HepG2 (cell line): Measurements from ENCODE around the gene CACNG4. TPM values are rescaled to one million over a fixed set of nuclear protein-coding genes. Genes with fewer than 3 reads are reported as not detected.

Source experiments
- ATAC-seq: fragments of 200-7000 bp; cut with Tn5 transposase; 3 replicates; pipeline ENCODE4 v1.9.1; 2020; ENCODE audit warnings: mild to moderate bottlenecking, moderate library complexity
- BruUV-seq: library from RNA; stranded (reverse); fragments of 400-500 nt; replicated peaks from 2 replicates; lab custom pipeline; 2021; lab: Mats Ljungman, UMichigan
- CTCF ChIA-PET: fragments of 300-600 bp; formaldehyde crosslinking; extraction: SDS; loops from one replicate; lab custom pipeline; 2021; ENCODE audit warnings: low total read pairs, inconsistent platforms, low intra/inter-chr PET ratio; lab: Yijun Ruan, JAX
- POLR2A ChIA-PET: fragments of 350-600 bp; sonication (Branson Sonifier 250); formaldehyde crosslinking; loops from one replicate; lab custom pipeline; 2020; ENCODE audit warnings: antibody characterized with exemption, inconsistent platforms; lab: Yijun Ruan, JAX
- DNase-seq: peaks from one replicate; pipeline ENCODE4 v3.0.0-alpha.2; 2015; ENCODE audit warnings: low spot score
- FAIRE-seq: peaks from 3 replicates; lab custom pipeline; 2011; peaks lifted over from hg19 to GRCh38; lab: Jason Lieb, UNC
- H2AFZ ChIP-seq: one replicate; pipeline ENCODE4 v1.6.1; 2011; ENCODE audit warnings: low read length, inconsistent platforms
- H3K27ac ChIP-seq: fragments of 300-600 bp; 3 replicates; pipeline ENCODE4 v1.8.0; 2011; ENCODE audit warnings: mixed run types, mild to moderate bottlenecking, mixed read lengths, low read length, inconsistent platforms; ENCODE audit not compliant: insufficient read depth; ENCODE audit errors: extremely low read length
- H3K27me3 ChIP-seq, 2 experiments: fragments of 200-600 bp in 1 of 2; 2 replicates in 1 of 2; 3 replicates in 1 of 2; pipeline versions ENCODE4 v1.6.0 to v1.8.0; 2011; ENCODE audit warnings: low read length in 2 of 2, mild to moderate bottlenecking in 2 of 2, moderate library complexity in 2 of 2, inconsistent platforms in 1 of 2; ENCODE audit not compliant: insufficient read depth in 2 of 2, control insufficient read depth in 1 of 2
- H3K36me3 ChIP-seq, 2 experiments: fragments of 200-600 bp in 1 of 2; replicated peaks in 1 of 2; 2 replicates in 1 of 2; 3 replicates in 1 of 2; pipeline versions ENCODE4 v1.5.1 to v1.8.0; 2011; ENCODE audit warnings: low read length in 2 of 2, inconsistent platforms in 1 of 2; ENCODE audit not compliant: insufficient read depth in 2 of 2, control insufficient read depth in 1 of 2
- H3K4me1 ChIP-seq: 2 replicates; pipeline ENCODE4 v1.5.1; 2012; ENCODE audit warnings: low read length, inconsistent platforms; ENCODE audit not compliant: insufficient read depth
- H3K4me2 ChIP-seq: 2 replicates; pipeline ENCODE4 v1.6.0; 2011; ENCODE audit warnings: low read depth, low read length, inconsistent platforms
- H3K4me3 ChIP-seq, 3 experiments: fragments of 200-600 bp in 1 of 3; sonication (generic), shearing (Covaris generic) in 1 of 3; replicated peaks in 1 of 3; 2 replicates each; pipeline ENCODE4 v1.5.1; 2011 to 2016; ENCODE audit warnings: low read length in 3 of 3, inconsistent platforms in 2 of 3, low read depth in 2 of 3, mild to moderate bottlenecking in 2 of 3, control low read depth in 1 of 3, mixed read lengths in 1 of 3; ENCODE audit not compliant: insufficient read depth in 1 of 3
- H3K79me2 ChIP-seq: one replicate; pipeline ENCODE4 v1.6.1; 2011; ENCODE audit warnings: low read length, inconsistent platforms; ENCODE audit not compliant: insufficient read depth
- H3K9ac ChIP-seq: 2 replicates; pipeline ENCODE4 v1.6.0; 2011; ENCODE audit warnings: mild to moderate bottlenecking, low read depth, low read length, inconsistent platforms; ENCODE audit not compliant: insufficient read depth
- H3K9me3 ChIP-seq: 2 replicates; pipeline ENCODE4 v1.5.1; 2012; ENCODE audit warnings: mild to moderate bottlenecking, low read length
- H4K20me1 ChIP-seq: 2 replicates; pipeline ENCODE4 v1.6.0; 2011; ENCODE audit warnings: inconsistent platforms, mild to moderate bottlenecking, low read length, moderate library complexity; ENCODE audit not compliant: insufficient read depth
- ELF4 ChIP-seq: sonication (generic); formaldehyde crosslinking; IDR thresholded peaks from 2 replicates; pipeline ENCODE4 v1.5.0; 2020; ENCODE audit warnings: missing genetic modification reagents, mild to moderate bottlenecking, moderate library complexity, borderline replicate concordance
- FOXA3 ChIP-seq: IDR thresholded peaks from 2 replicates; pipeline ENCODE4 v1.6.1; 2016; ENCODE audit warnings: missing genetic modification reagents, missing compliant biosample characterization
- FOXJ3 ChIP-seq: sonication (generic); formaldehyde crosslinking; IDR thresholded peaks from 2 replicates; pipeline ENCODE4 v1.4.0; 2020; ENCODE audit warnings: missing genetic modification reagents, mild to moderate bottlenecking, borderline replicate concordance
- KDM5B ChIP-seq: sonication (generic); formaldehyde crosslinking; IDR thresholded peaks from 2 replicates; pipeline ENCODE4 v1.4.0; 2020; ENCODE audit warnings: missing genetic modification reagents, mild to moderate bottlenecking, borderline replicate concordance
- KMT2B ChIP-seq: IDR thresholded peaks from 2 replicates; pipeline ENCODE4 v1.6.1; 2016; ENCODE audit warnings: missing genetic modification reagents, missing compliant biosample characterization
- NFE2L2 ChIP-seq: fragments of 150-350 bp; IDR thresholded peaks from 2 replicates; pipeline ENCODE4 v1.6.1; 2014; ENCODE audit warnings: low read length
- RFX5 ChIP-seq: IDR thresholded peaks from 2 replicates; pipeline ENCODE4 v1.6.1; 2011; ENCODE audit warnings: low read depth, low read length, improper control_type of control experiment
- SP2 ChIP-seq: sonication (generic); formaldehyde crosslinking; IDR thresholded peaks from 2 replicates; pipeline ENCODE4 v1.5.1; 2020; ENCODE audit warnings: mild to moderate bottlenecking, missing genetic modification reagents
- TBX2 ChIP-seq: sonication (generic); formaldehyde crosslinking; IDR thresholded peaks from 2 replicates; pipeline ENCODE4 v1.5.0; 2020; ENCODE audit warnings: missing genetic modification reagents, mild to moderate bottlenecking, borderline replicate concordance
- ZNF737 ChIP-seq: sonication (generic); formaldehyde crosslinking; IDR thresholded peaks from 2 replicates; pipeline ENCODE4 v1.5.0; 2020; ENCODE audit warnings: missing genetic modification reagents, mild to moderate bottlenecking, borderline replicate concordance
- ZNF776 ChIP-seq: sonication (generic); formaldehyde crosslinking; IDR thresholded peaks from 2 replicates; pipeline ENCODE4 v1.4.0; 2020; ENCODE audit warnings: mild to moderate bottlenecking, missing genetic modification reagents
- ZNF83 ChIP-seq: sonication (generic); formaldehyde crosslinking; IDR thresholded peaks from 2 replicates; pipeline ENCODE4 v1.4.0; 2020; ENCODE audit warnings: missing genetic modification reagents, mild to moderate bottlenecking, borderline replicate concordance
- WGBS: methylation state at CpG from one replicate; pipeline ENCODE4 v1.1.6; 2017; ENCODE audit warnings: low lambda C conversion rate; 5-methylcytosine and 5-hydroxymethylcytosine counted together
- in situ Hi-C: cut with HindIII; loops from 2 replicates; pipeline ENCODE4 v1.10.0; 2017; ENCODE audit warnings: low pct_unique_long_range_greater_than_20kb; ENCODE audit not compliant: extremely low pct_ligation_motif_present
- intact Hi-C: fragments of 100-400 bp; cut with micrococcal nuclease; formaldehyde crosslinking; loops from one replicate; pipeline ENCODE4 v1.10.0; 2022; ENCODE audit not compliant: unreplicated experiment
- polyA plus RNA-seq, 8 experiments: library from polyadenylated mRNA; depleted of rRNA in 3 of 8; stranded (reverse) in 7 of 8; unstranded in 1 of 8; fragments of >200 nt; fragmentation: Illumina TruSeq in 4 of 8; extraction: Trizol in 4 of 8; gene quantifications; 2 replicates each; pipeline versions ENCODE4 v1.2.1 to v1.2.3, GENCODE V29; 2011 to 2016; ENCODE audit warnings: low read depth in 4 of 8, missing spikeins in 1 of 8, mixed read lengths in 1 of 8; ENCODE audit not compliant: insufficient read depth in 1 of 8
- total RNA-seq, 5 experiments: library from RNA; depleted of rRNA; stranded (reverse); fragments of >200 nt; fragmentation: Illumina TruSeq; extraction: Trizol; gene quantifications; 2 replicates each; pipeline ENCODE4 v1.2.3, GENCODE V29; 2016; ENCODE audit warnings: low read depth in 1 of 5
- TF ChIP-seq, protein P1 (sequence below): sonication (generic); formaldehyde crosslinking; IDR thresholded peaks from 2 replicates; pipeline ENCODE4 v1.5.0; 2020; ENCODE audit warnings: missing genetic modification reagents, mild to moderate bottlenecking, borderline replicate concordance
- TF ChIP-seq, protein P2 (sequence below): sonication (generic); formaldehyde crosslinking; IDR thresholded peaks from 2 replicates; pipeline ENCODE4 v1.4.0; 2020; ENCODE audit warnings: mild to moderate bottlenecking, missing genetic modification reagents

Gene CACNG4
- total and polyA plus RNA-seq, 2 of the 13 experiments (the other 11 are each of a cell fraction or from before 2014, with no cell fraction given), result 0.09 TPM

DNA sequence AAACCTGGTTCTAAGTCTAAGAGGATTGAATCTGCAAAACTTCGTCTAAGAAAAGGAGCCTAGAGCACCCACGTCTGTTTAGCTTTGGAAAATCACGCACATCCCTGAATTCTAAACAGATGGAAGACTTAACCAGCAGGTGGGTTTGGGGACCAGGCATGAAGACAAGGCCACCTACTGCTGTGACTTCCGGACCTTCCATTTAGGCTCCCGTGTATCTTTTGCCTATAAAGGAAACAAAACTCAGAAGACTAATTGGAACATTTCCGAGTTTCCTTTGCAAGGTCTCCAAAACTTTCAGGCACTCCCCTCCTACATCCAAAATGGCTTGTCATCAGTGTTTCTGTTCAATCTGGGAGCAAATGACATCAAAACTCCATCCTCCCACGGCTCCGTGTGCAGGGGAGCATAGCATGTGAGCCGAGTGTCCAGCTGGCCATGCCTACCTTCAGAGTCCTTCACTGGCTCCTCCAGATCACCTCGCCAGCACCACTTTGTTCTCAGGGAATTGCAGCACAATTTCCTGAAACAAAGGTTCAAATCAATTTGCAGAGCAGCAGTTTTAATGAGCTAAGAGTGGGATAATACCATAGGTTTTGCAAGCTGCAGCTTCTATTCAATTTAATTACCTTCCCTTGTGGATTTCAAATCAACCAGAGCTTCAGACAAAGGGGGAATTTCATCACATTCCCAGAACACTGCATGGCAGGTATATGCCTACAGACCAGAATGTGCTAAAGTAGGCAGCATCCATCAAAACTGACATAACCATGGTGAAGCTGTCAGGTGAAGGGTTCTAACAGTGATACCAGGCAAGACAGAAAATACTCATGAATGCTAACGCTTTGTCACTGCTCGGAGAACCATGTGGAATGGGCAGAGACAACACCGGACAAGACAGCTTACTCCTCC, 103.3 kb downstream of the CACNG4 start:
- no peaks in the 10 kb centered on the region for H3K9me3 ChIP-seq
- H3K4me2 ChIP-seq, result no peak overlapping the region
- in situ Hi-C loops, result no loop called here
- no peak overlapping the region for H2AFZ ChIP-seq
- BruUV-seq, result no TSS peak
- H3K9ac ChIP-seq, result no peak overlapping the region
- ChIA-PET CTCF (no interaction called here), POLR2A (no interaction called here)
- no peaks in the 10 kb centered on the region for H3K27me3 ChIP-seq
- peaks cover 4% of the 10 kb centered on the region in 2 experiments; a peak in 2 of 5 replicates for H3K36me3 ChIP-seq
- TF ChIP-seq KMT2B (CRISPR knock-in tag) (no peak), ZNF737 (no peak), NFE2L2 (no peak), FOXJ3 (CRISPR knock-in tag) (no peak), FOXA3 (CRISPR knock-in tag) (no peak), ZNF776 (CRISPR knock-in tag) (no peak), RFX5 (no peak), TBX2 (CRISPR knock-in tag) (no peak), ZNF83 (CRISPR knock-in tag) (no peak), SP2 (CRISPR knock-in tag) (no peak), ELF4 (CRISPR knock-in tag) (no peak), KDM5B (no peak)
- TF ChIP-seq, protein P1, sequence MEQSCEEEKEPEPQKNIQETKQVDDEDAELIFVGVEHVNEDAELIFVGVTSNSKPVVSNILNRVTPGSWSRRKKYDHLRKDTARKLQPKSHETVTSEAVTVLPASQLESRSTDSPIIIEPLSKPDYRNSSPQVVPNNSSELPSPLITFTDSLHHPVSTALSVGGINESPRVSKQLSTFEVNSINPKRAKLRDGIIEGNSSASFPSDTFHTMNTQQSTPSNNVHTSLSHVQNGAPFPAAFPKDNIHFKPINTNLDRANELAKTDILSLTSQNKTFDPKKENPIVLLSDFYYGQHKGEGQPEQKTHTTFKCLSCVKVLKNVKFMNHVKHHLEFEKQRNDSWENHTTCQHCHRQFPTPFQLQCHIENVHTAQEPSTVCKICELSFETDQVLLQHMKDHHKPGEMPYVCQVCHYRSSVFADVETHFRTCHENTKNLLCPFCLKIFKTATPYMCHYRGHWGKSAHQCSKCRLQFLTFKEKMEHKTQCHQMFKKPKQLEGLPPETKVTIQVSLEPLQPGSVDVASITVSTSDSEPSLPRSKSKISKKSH (CRISPR knock-in tag), result no peak
- TF ChIP-seq, protein P2, sequence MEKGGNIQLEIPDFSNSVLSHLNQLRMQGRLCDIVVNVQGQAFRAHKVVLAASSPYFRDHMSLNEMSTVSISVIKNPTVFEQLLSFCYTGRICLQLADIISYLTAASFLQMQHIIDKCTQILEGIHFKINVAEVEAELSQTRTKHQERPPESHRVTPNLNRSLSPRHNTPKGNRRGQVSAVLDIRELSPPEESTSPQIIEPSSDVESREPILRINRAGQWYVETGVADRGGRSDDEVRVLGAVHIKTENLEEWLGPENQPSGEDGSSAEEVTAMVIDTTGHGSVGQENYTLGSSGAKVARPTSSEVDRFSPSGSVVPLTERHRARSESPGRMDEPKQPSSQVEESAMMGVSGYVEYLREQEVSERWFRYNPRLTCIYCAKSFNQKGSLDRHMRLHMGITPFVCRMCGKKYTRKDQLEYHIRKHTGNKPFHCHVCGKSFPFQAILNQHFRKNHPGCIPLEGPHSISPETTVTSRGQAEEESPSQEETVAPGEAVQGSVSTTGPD, result no peak
- H3K4me1 ChIP-seq, result peaks cover 7% of the 10 kb centered on the region
- WGBS, result 92% methylated on average over 13 of the region's 13 CpGs
- no peak overlapping the region for H3K27ac ChIP-seq
- no peaks in the 10 kb centered on the region for H4K20me1 ChIP-seq
- no peaks in the 10 kb centered on the region for H3K79me2 ChIP-seq
- FAIRE-seq (no peak), DNase-seq (no peak), ATAC-seq (peak; percentile 5; the same call in 1 of the 3 replicates)
- intact Hi-C loops, result no loop called here
- no peak overlapping the region for H3K4me3 ChIP-seq
